SK-N-SH (cell line): ENCODE results near the gene RADIL. TPM values are rescaled to one million over a fixed set of nuclear protein-coding genes. Genes with fewer than 3 reads are reported as not detected.

Experiments
- CTCF ChIA-PET: fragments of 300-600, 350-600 bp; formaldehyde crosslinking; extraction: SDS; loops from one replicate; lab custom pipeline; 2021; lab: Yijun Ruan, JAX
- POLR2A ChIA-PET: fragments of 350-600 bp; sonication (Branson Sonifier 250); formaldehyde crosslinking; extraction: SDS; loops from one replicate; lab custom pipeline; 2020; ENCODE audit warnings: antibody characterized with exemption, inconsistent platforms; lab: Yijun Ruan, JAX
- DNase-seq: peaks from one replicate; pipeline ENCODE4 v3.0.0; 2012
- H2AFZ ChIP-seq: fragments of 200-600 bp; sonication (generic); 2 replicates; pipeline ENCODE4 v1.8.1; 2016; ENCODE audit warnings: antibody characterized with exemption, mild to moderate bottlenecking, low read depth
- H3F3A ChIP-seq: fragments of 200-600 bp; sonication (generic); replicated peaks from 2 replicates; pipeline ENCODE3; 2016; ENCODE audit warnings: antibody characterized with exemption, mild to moderate bottlenecking; ENCODE audit not compliant: insufficient read depth
- H3K27ac ChIP-seq, 2 experiments: fragments of 200-500 bp in 1 of 2; fragments of 200-600 bp in 1 of 2; sonication (Bioruptor generic) in 1 of 2; sonication (generic), shearing (Covaris generic) in 1 of 2; 2 replicates each; pipeline versions ENCODE4 v1.5.1 to v1.6.1; 2014 to 2016; ENCODE audit warnings: low read depth in 2 of 2, inconsistent platforms in 1 of 2, low read length in 1 of 2, mild to moderate bottlenecking in 1 of 2, mixed read lengths in 1 of 2
- H3K27me3 ChIP-seq: fragments of 200-600 bp; sonication (generic), shearing (Covaris generic); 2 replicates; pipeline ENCODE4 v1.6.1; 2016; ENCODE audit warnings: mixed run types; ENCODE audit not compliant: insufficient read depth
- H3K36me3 ChIP-seq, 2 experiments: fragments of 200-500 bp in 1 of 2; fragments of 200-600 bp in 1 of 2; sonication (Bioruptor generic) in 1 of 2; sonication (generic) in 1 of 2; replicated peaks in 1 of 2; 2 replicates each; pipeline versions ENCODE3 to v1.5.1; 2014 to 2016; ENCODE audit warnings: low read length in 1 of 2, mild to moderate bottlenecking in 1 of 2; ENCODE audit not compliant: insufficient read depth in 2 of 2, control insufficient read depth in 1 of 2
- H3K4me1 ChIP-seq, 2 experiments: fragments of 200-500 bp in 1 of 2; fragments of 200-600 bp in 1 of 2; sonication (Bioruptor generic) in 1 of 2; sonication (generic), shearing (Covaris generic) in 1 of 2; 2 replicates each; pipeline versions ENCODE4 v1.5.1 to v1.6.1; 2014 to 2016; ENCODE audit warnings: low read depth in 1 of 2, low read length in 1 of 2, mixed run types in 1 of 2; ENCODE audit not compliant: insufficient read depth in 2 of 2, control insufficient read depth in 1 of 2
- H3K4me2 ChIP-seq: fragments of 200-600 bp; sonication (generic), shearing (Covaris generic); 2 replicates; pipeline ENCODE4 v1.6.1; 2017; ENCODE audit warnings: mixed run types
- H3K4me3 ChIP-seq, 2 experiments: fragments of 200-500 bp in 1 of 2; fragments of 200-600 bp in 1 of 2; sonication (Bioruptor generic) in 1 of 2; sonication (generic), shearing (Covaris generic) in 1 of 2; 2 replicates each; pipeline versions ENCODE4 v1.5.1 to v1.8.1; 2014 to 2016; ENCODE audit warnings: low read depth in 2 of 2, inconsistent platforms in 1 of 2, low read length in 1 of 2, mild to moderate bottlenecking in 1 of 2, mixed read lengths in 1 of 2, moderate library complexity in 1 of 2
- H3K79me2 ChIP-seq: fragments of 200-600 bp; sonication (generic); 2 replicates; pipeline ENCODE4 v1.8.1; 2017; ENCODE audit warnings: mild to moderate bottlenecking; ENCODE audit not compliant: insufficient read depth
- H3K9ac ChIP-seq: fragments of 200-600 bp; sonication (generic); 2 replicates; pipeline ENCODE4 v1.6.1; 2017; ENCODE audit warnings: mixed run types
- H3K9me2 ChIP-seq: fragments of 200-600 bp; sonication (generic); 2 replicates; pipeline ENCODE4 v1.6.1; 2017; ENCODE audit warnings: mixed run types
- H3K9me3 ChIP-seq: fragments of 200-600 bp; sonication (generic); 2 replicates; pipeline ENCODE4 v1.6.1; 2017; ENCODE audit warnings: mixed run types, mild to moderate bottlenecking, moderate library complexity
- H4K20me1 ChIP-seq: fragments of 200-600 bp; sonication (generic); 2 replicates; pipeline ENCODE4 v1.6.1; 2017; ENCODE audit warnings: mild to moderate bottlenecking, mixed run types; ENCODE audit not compliant: insufficient read depth
- CHD2 ChIP-seq: fragments of 150-350 bp; IDR thresholded peaks from 2 replicates; pipeline ENCODE4 v1.6.1; 2018; ENCODE audit warnings: low read length; ENCODE audit not compliant: partially characterized antibody
- ELF1 ChIP-seq: IDR thresholded peaks from 2 replicates; pipeline ENCODE4 v1.4.0; 2012
- EP300 ChIP-seq, 2 experiments: IDR thresholded peaks; 2 replicates each; pipeline versions ENCODE4 v1.4.0 to v1.6.1; 2012; ENCODE audit warnings: borderline replicate concordance in 1 of 2, low read depth in 1 of 2, low read length in 1 of 2
- FOSL2 ChIP-seq: IDR thresholded peaks from 2 replicates; pipeline ENCODE4 v1.4.0; 2012; ENCODE audit warnings: low read depth, mild to moderate bottlenecking, moderate library complexity, borderline replicate concordance
- FOXJ3 ChIP-seq: sonication (generic); formaldehyde crosslinking; IDR thresholded peaks from 2 replicates; pipeline ENCODE4 v1.5.1; 2020; ENCODE audit warnings: mild to moderate bottlenecking, missing genetic modification reagents
- FOXM1 ChIP-seq: IDR thresholded peaks from 2 replicates; pipeline ENCODE4 v1.4.0; 2012; ENCODE audit warnings: low read depth, mild to moderate bottlenecking
- GABPA ChIP-seq: IDR thresholded peaks from 2 replicates; pipeline ENCODE4 v1.4.0; 2012; ENCODE audit warnings: low read depth, mild to moderate bottlenecking
- GATA2 ChIP-seq: sonication (generic); formaldehyde crosslinking; IDR thresholded peaks from 2 replicates; pipeline ENCODE4 v1.5.0; 2020; ENCODE audit warnings: mild to moderate bottlenecking, missing genetic modification reagents
- MAX ChIP-seq: IDR thresholded peaks from 2 replicates; pipeline ENCODE4 v1.4.0; 2012; ENCODE audit warnings: low read depth
- POLR2AphosphoS5 ChIP-seq: IDR thresholded peaks from 2 replicates; pipeline ENCODE4 v1.6.1; 2012; ENCODE audit warnings: low read depth, low read length
- RAD21 ChIP-seq: IDR thresholded peaks from 2 replicates; pipeline ENCODE4 v1.6.1; 2012; ENCODE audit warnings: mild to moderate bottlenecking, low read length
- RCOR1 ChIP-seq: fragments of 150-350 bp; IDR thresholded peaks from 2 replicates; pipeline ENCODE4 v1.6.1; 2017; ENCODE audit warnings: antibody characterized with exemption, low read length
- RFX5 ChIP-seq: IDR thresholded peaks from 2 replicates; pipeline ENCODE4 v1.6.1; 2012; ENCODE audit warnings: mild to moderate bottlenecking, improper control_type of control experiment, low read length
- SMC3 ChIP-seq: IDR thresholded peaks from 2 replicates; pipeline ENCODE4 v1.6.1; 2012; ENCODE audit warnings: low read depth, low read length, improper control_type of control experiment
- TAF1 ChIP-seq: IDR thresholded peaks from 2 replicates; pipeline ENCODE4 v1.6.1; 2012; ENCODE audit warnings: low read depth, mild to moderate bottlenecking, low read length, moderate library complexity, borderline replicate concordance
- TEAD4 ChIP-seq: IDR thresholded peaks from 2 replicates; pipeline ENCODE4 v1.4.0; 2012; ENCODE audit warnings: mild to moderate bottlenecking, borderline replicate concordance; ENCODE audit not compliant: insufficient read depth
- YY1 ChIP-seq: IDR thresholded peaks from 2 replicates; pipeline ENCODE4 v1.4.0; 2012; ENCODE audit warnings: low read depth, mild to moderate bottlenecking
- ZBTB33 ChIP-seq: IDR thresholded peaks from 2 replicates; pipeline ENCODE4 v1.4.0; 2012; ENCODE audit warnings: low read depth, borderline replicate concordance
- WGBS: methylation state at CpG from one replicate; pipeline ENCODE4 v1.1.6; 2017; ENCODE audit warnings: low lambda C conversion rate; 5-methylcytosine and 5-hydroxymethylcytosine counted together
- polyA plus RNA-seq, 3 experiments: library from polyadenylated mRNA; depleted of rRNA; stranded (reverse); fragments of >200 nt; gene quantifications; 2 replicates each; pipeline ENCODE4 v1.2.3, GENCODE V29; 2012
- TF ChIP-seq, protein P1 (sequence below): IDR thresholded peaks from 2 replicates; pipeline ENCODE4; 2012
- TF ChIP-seq, protein P2 (sequence below): fragments of 200-600 bp; sonication (generic); IDR thresholded peaks from 2 replicates; pipeline ENCODE4 v1.6.1; 2017; ENCODE audit warnings: antibody characterized with exemption, mild to moderate bottlenecking, moderate library complexity
- TF ChIP-seq, protein P3 (sequence below): fragments of 150-350 bp; IDR thresholded peaks from 2 replicates; pipeline ENCODE4 v1.6.1; 2017; ENCODE audit warnings: antibody characterized with exemption, low read length, low read depth, borderline replicate concordance

RADIL gene
- polyA plus RNA-seq, 1 of the 3 experiments (the other 2 are of a cell fraction), result 4.3 TPM

DNA sequence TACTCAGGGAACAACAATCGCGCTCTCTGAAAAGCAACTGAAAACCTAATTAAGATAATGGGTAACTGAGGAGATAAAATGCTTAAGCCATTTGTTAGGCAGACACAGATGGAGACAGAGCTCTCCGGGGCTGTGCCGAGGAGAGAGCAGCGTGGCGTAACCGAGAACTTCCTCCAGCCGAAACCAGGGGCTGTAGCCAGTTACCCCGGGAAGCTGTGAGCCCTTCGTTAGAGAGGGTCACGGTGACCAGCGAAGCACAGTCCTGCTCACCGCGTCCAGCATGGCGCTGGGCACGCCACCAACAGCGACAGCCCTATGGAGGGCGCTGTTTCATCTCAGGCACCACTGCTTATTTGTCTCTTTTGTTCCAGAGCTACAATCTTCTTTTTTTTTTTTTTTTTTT is 37.8 kb downstream of the RADIL start (continued):
- TF ChIP-seq, protein P1, sequence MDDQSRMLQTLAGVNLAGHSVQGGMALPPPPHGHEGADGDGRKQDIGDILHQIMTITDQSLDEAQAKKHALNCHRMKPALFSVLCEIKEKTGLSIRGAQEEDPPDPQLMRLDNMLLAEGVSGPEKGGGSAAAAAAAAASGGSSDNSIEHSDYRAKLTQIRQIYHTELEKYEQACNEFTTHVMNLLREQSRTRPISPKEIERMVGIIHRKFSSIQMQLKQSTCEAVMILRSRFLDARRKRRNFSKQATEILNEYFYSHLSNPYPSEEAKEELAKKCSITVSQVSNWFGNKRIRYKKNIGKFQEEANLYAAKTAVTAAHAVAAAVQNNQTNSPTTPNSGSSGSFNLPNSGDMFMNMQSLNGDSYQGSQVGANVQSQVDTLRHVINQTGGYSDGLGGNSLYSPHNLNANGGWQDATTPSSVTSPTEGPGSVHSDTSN, result no peak
- no peak for TF ChIP-seq FOSL2
- TF ChIP-seq, protein P2, sequence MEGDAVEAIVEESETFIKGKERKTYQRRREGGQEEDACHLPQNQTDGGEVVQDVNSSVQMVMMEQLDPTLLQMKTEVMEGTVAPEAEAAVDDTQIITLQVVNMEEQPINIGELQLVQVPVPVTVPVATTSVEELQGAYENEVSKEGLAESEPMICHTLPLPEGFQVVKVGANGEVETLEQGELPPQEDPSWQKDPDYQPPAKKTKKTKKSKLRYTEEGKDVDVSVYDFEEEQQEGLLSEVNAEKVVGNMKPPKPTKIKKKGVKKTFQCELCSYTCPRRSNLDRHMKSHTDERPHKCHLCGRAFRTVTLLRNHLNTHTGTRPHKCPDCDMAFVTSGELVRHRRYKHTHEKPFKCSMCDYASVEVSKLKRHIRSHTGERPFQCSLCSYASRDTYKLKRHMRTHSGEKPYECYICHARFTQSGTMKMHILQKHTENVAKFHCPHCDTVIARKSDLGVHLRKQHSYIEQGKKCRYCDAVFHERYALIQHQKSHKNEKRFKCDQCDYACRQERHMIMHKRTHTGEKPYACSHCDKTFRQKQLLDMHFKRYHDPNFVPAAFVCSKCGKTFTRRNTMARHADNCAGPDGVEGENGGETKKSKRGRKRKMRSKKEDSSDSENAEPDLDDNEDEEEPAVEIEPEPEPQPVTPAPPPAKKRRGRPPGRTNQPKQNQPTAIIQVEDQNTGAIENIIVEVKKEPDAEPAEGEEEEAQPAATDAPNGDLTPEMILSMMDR, result peak; percentile 56
- TF ChIP-seq TEAD4, result no peak
- TF ChIP-seq FOXJ3, result no peak
- TF ChIP-seq POLR2AphosphoS5, result no peak
- peak; percentile 49; the same call in 1 of the 2 replicates for TF ChIP-seq YY1
- no peak for TF ChIP-seq GABPA
- peak; percentile 49; the same call in 1 of the 2 replicates for TF ChIP-seq RCOR1
- TF ChIP-seq, all 33 proteins: peak for 7

GRCh38 chr7:4842319-4843064 is 41.0 kb downstream of the RADIL start:
- H3K4me3 ChIP-seq, result no peak overlapping the region
- DNase-seq, result no peak
- H3K4me1 ChIP-seq, result peaks cover 0 to 20% of the 10 kb centered on the region in 2 experiments; a peak in 1 of 4 replicates
- no peaks in the 10 kb centered on the region for H3F3A ChIP-seq
- no peaks in the 10 kb centered on the region for H3K9me3 ChIP-seq
- POLR2A ChIA-PET, result no interaction called here
- H3K79me2 ChIP-seq, result no peaks in the 10 kb centered on the region
- 78% methylated on average over 18 of the region's 22 CpGs for WGBS
- CTCF ChIA-PET, result interaction anchor here (0.6 to 22.9 kb wide), 5 partner anchors 11 to 132 kb away, joined by 3 to 645 read pairs (median 5); partner anchors contain the start of gene RADIL
- H3K27ac ChIP-seq, result no peak overlapping the region
- no peaks in the 10 kb centered on the region for H4K20me1 ChIP-seq
- H2AFZ ChIP-seq, result no peak overlapping the region
- no peaks in the 10 kb centered on the region for H3K36me3 ChIP-seq
- H3K9ac ChIP-seq, result no peak overlapping the region
- H3K4me2 ChIP-seq, result no peak overlapping the region
- no peaks in the 10 kb centered on the region for H3K27me3 ChIP-seq
- H3K9me2 ChIP-seq, result no peaks in the 10 kb centered on the region
- TF ChIP-seq, protein P3, sequence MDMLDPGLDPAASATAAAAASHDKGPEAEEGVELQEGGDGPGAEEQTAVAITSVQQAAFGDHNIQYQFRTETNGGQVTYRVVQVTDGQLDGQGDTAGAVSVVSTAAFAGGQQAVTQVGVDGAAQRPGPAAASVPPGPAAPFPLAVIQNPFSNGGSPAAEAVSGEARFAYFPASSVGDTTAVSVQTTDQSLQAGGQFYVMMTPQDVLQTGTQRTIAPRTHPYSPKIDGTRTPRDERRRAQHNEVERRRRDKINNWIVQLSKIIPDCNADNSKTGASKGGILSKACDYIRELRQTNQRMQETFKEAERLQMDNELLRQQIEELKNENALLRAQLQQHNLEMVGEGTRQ, result no peak
- TF ChIP-seq SMC3 (no peak), TAF1 (no peak), ELF1 (no peak), RFX5 (no peak), CHD2 (no peak), EP300 (IDR thresholded peaks at IDR 0.05; ENCODE audit: borderline replicate concordance in 1 of 2, low read depth in 1 of 2, low read length in 1 of 2) (no peak), RAD21 (no peak), ZBTB33 (no peak), MAX (no peak), RCOR1 (no peak), GATA2 (no peak), FOXM1 (no peak)
- TF ChIP-seq, protein P1, result no peak
- TF ChIP-seq, protein P2, result no peak
